Liver (tissue), 9 donors: ENCODE measurements around the gene MECP2. TPM values are rescaled to one million over a fixed set of nuclear protein-coding genes. Genes with fewer than 3 reads are reported as not detected.

Experiments used
- DNase-seq: peaks from one replicate; pipeline ENCODE4 v3.0.0-alpha.2; 2017; ENCODE audit warnings: low spot score
- H3K27ac ChIP-seq, 2 donors: one replicate each; pipeline ENCODE4 v1.7.0; 2013; ENCODE audit warnings: inconsistent platforms in 2 of 2, low read length in 2 of 2, control low read depth in 1 of 2, low read depth in 1 of 2, mild to moderate bottlenecking in 1 of 2
- H3K27me3 ChIP-seq, 4 donors: one replicate each; pipeline versions ENCODE4 v1.6.1 to v1.7.0; 2013; ENCODE audit warnings: low read length in 3 of 4, inconsistent platforms in 1 of 4, mild to moderate bottlenecking in 1 of 4, moderate library complexity in 1 of 4; ENCODE audit not compliant: control insufficient read depth in 4 of 4, insufficient read depth in 4 of 4
- H3K36me3 ChIP-seq, 4 donors: one replicate each; pipeline versions ENCODE4 v1.6.1 to v1.7.0; 2013; ENCODE audit warnings: low read length in 3 of 4, mild to moderate bottlenecking in 3 of 4, low read depth in 1 of 4, moderate library complexity in 1 of 4; ENCODE audit not compliant: control insufficient read depth in 4 of 4, insufficient read depth in 3 of 4
- H3K4me1 ChIP-seq, 4 donors: one replicate each; pipeline versions ENCODE4 v1.6.1 to v1.7.0; 2013; ENCODE audit warnings: low read length in 3 of 4, mild to moderate bottlenecking in 3 of 4, moderate library complexity in 1 of 4; ENCODE audit not compliant: control insufficient read depth in 4 of 4, insufficient read depth in 4 of 4
- H3K4me3 ChIP-seq, 3 donors: one replicate each; pipeline versions ENCODE4 v1.6.1 to v1.7.0; 2013; ENCODE audit warnings: low read length in 3 of 3, control low read depth in 1 of 3, low read depth in 1 of 3, mild to moderate bottlenecking in 1 of 3
- H3K9ac ChIP-seq, 2 donors: one replicate each; pipeline ENCODE4 v1.7.0; 2013; ENCODE audit warnings: low read length in 2 of 2, mild to moderate bottlenecking in 2 of 2, moderate library complexity in 2 of 2, control low read depth in 1 of 2, low read depth in 1 of 2
- H3K9me3 ChIP-seq, 4 donors: one replicate each; pipeline versions ENCODE4 v1.6.1 to v1.7.0; 2013; ENCODE audit warnings: low read length in 3 of 4; ENCODE audit not compliant: control insufficient read depth in 4 of 4
- ATF3 ChIP-seq: IDR thresholded peaks from 2 replicates; pipeline ENCODE4 v1.6.1; 2016; ENCODE audit warnings: antibody characterized with exemption
- FOXA1 ChIP-seq: IDR thresholded peaks from 2 replicates; pipeline ENCODE4 v1.6.1; 2016; ENCODE audit warnings: antibody characterized with exemption
- FOXA2 ChIP-seq: IDR thresholded peaks from 2 replicates; pipeline ENCODE4 v1.6.1; 2016; ENCODE audit warnings: antibody characterized with exemption
- GABPA ChIP-seq, 2 donors: IDR thresholded peaks in 1 of 2; conservative IDR thresholded peaks in 1 of 2; 2 replicates each; pipeline ENCODE4 v1.6.1; 2016; ENCODE audit warnings: antibody characterized with exemption in 2 of 2, mild to moderate bottlenecking in 1 of 2, moderate library complexity in 1 of 2
- HNF4A ChIP-seq, 2 donors: conservative IDR thresholded peaks; 2 replicates each; pipeline ENCODE4 v1.6.1; 2016; ENCODE audit warnings: antibody characterized with exemption in 2 of 2, mild to moderate bottlenecking in 2 of 2
- HNF4G ChIP-seq: IDR thresholded peaks from 2 replicates; pipeline ENCODE4 v1.6.1; 2016; ENCODE audit warnings: antibody characterized with exemption
- JUND ChIP-seq, 2 donors: IDR thresholded peaks; 2 replicates each; pipeline ENCODE4 v1.6.1; 2016; ENCODE audit warnings: antibody characterized with exemption in 2 of 2
- MAX ChIP-seq: IDR thresholded peaks from 2 replicates; pipeline ENCODE4 v1.6.1; 2016; ENCODE audit warnings: antibody characterized with exemption
- NR2F2 ChIP-seq: IDR thresholded peaks from 2 replicates; pipeline ENCODE4 v1.6.1; 2016; ENCODE audit warnings: antibody characterized with exemption
- RAD21 ChIP-seq, 2 donors: IDR thresholded peaks; 2 replicates each; pipeline ENCODE4 v1.6.1; 2016; ENCODE audit warnings: antibody characterized with exemption in 2 of 2, mild to moderate bottlenecking in 2 of 2
- RXRA ChIP-seq, 2 donors: IDR thresholded peaks; 2 replicates each; pipeline ENCODE4 v1.6.1; 2017 to 2018; ENCODE audit warnings: antibody characterized with exemption in 2 of 2, mild to moderate bottlenecking in 1 of 2
- SP1 ChIP-seq: IDR thresholded peaks from 2 replicates; pipeline ENCODE4 v1.6.1; 2018; ENCODE audit warnings: antibody characterized with exemption, mild to moderate bottlenecking
- TAF1 ChIP-seq: conservative IDR thresholded peaks from 2 replicates; pipeline ENCODE4 v1.6.1; 2016; ENCODE audit warnings: antibody characterized with exemption, mild to moderate bottlenecking
- YY1 ChIP-seq: IDR thresholded peaks from 2 replicates; pipeline ENCODE4 v1.6.1; 2016; ENCODE audit warnings: antibody characterized with exemption, mild to moderate bottlenecking
- ZBTB33 ChIP-seq: IDR thresholded peaks from 2 replicates; pipeline ENCODE4 v1.6.1; 2016; ENCODE audit warnings: antibody characterized with exemption
- WGBS: extraction: QIAGEN DNeasy Blood & Tissue Kit; methylation state at CpG from one replicate; pipeline ENCODE4 v1.1.7; 2013; 5-methylcytosine and 5-hydroxymethylcytosine counted together
- polyA plus RNA-seq, 2 donors: library from polyadenylated mRNA; stranded (reverse) in 1 of 2; unstranded in 1 of 2; fragments of 200-250 nt in 1 of 2; fragments of >200 nt in 1 of 2; fragmentation: Nextera tagmentation in 1 of 2; extraction: Ambion mirVana in 1 of 2; gene quantifications; one replicate each; pipeline versions ENCODE4 v1.2.1 to v1.2.3, GENCODE V29; 2013 to 2015
- total RNA-seq, 2 donors: library from RNA; depleted of rRNA; stranded (reverse); fragments of >200 nt; gene quantifications; one replicate each; pipeline ENCODE4 v1.2.3, GENCODE V29; 2014
- donor health status: healthy.
- donor health status: healthy.
- donor health status: healthy.
- donor health status: healthy.
- donor health status: healthy.

MECP2 gene
- total and polyA plus RNA-seq, 4 donors = 6.9 to 22.0 (median 10.0) TPM

GRCh38 chrX:153989973-153990655, 107.4 kb downstream of the MECP2 start (continued):
- TF ChIP-seq ZBTB33 (no peak), FOXA1 (no peak), MAX (no peak), HNF4A (conservative IDR thresholded peaks at IDR 0.05) (no peak)

GRCh38 chrX:153988493-153988892, 109.0 kb downstream of the MECP2 start:
- WGBS = 89% methylated on average over 12 of the region's 12 CpGs
- TF ChIP-seq HNF4G (no peak), JUND (IDR thresholded peaks at IDR 0.05) (no peak), RAD21 (IDR thresholded peaks at IDR 0.05) (no peak), FOXA2 (no peak), YY1 (no peak), ATF3 (no peak), SP1 (no peak), ZBTB33 (no peak), GABPA (IDR thresholded peaks at IDR 0.05 in 1 of 2, conservative IDR thresholded peaks at IDR 0.05 in 1 of 2) (no peak), RXRA (IDR thresholded peaks at IDR 0.05) (no peak), MAX (no peak), TAF1 (no peak)
- DNase-seq = no peak
- peaks cover 0 to 2% (median 0%) of the 10 kb centered on the region in 4 donors for H3K27me3 ChIP-seq
- H3K36me3 ChIP-seq = no peaks in the 10 kb centered on the region
- no peaks in the 10 kb centered on the region for H3K9me3 ChIP-seq
- no peak overlapping the region for H3K4me3 ChIP-seq
- H3K9ac ChIP-seq = no peak overlapping the region
- H3K4me1 ChIP-seq = peaks cover 8 to 12% (median 11%) of the 10 kb centered on the region in 4 donors
- H3K27ac ChIP-seq = no peak overlapping the region

GRCh38 chrX:153984351-153985178, 113.0 kb downstream of the MECP2 start:
- Histone ChIP-seq H3K27ac (peak overlapping the region; percentile 72 to 90), H3K4me3 (no peak overlapping the region), H3K4me1 (peaks cover 8 to 12% (median 11%) of the 10 kb centered on the region in 4 donors), H3K27me3 (peaks cover 0 to 3% (median 0%) of the 10 kb centered on the region in 4 donors), H3K9me3 (no peaks in the 10 kb centered on the region), H3K9ac (no peak overlapping the region), H3K36me3 (no peaks in the 10 kb centered on the region)
- TF ChIP-seq NR2F2 (no peak), HNF4A (conservative IDR thresholded peaks at IDR 0.05) (peak in 1 of 2 donors; percentile 35)
- DNase-seq = no peak
- 53% methylated on average over 20 of the region's 20 CpGs for WGBS
